SK-N-SH (cell line): ENCODE results near the gene HSD11B1. TPM values are rescaled to one million over a fixed set of nuclear protein-coding genes. Genes with fewer than 3 reads are reported as not detected.

Source experiments
- CTCF ChIA-PET: fragments of 300-600, 350-600 bp; formaldehyde crosslinking; extraction: SDS; loops from one replicate; lab custom pipeline; 2021; lab: Yijun Ruan, JAX
- POLR2A ChIA-PET: fragments of 350-600 bp; sonication (Branson Sonifier 250); formaldehyde crosslinking; extraction: SDS; loops from one replicate; lab custom pipeline; 2020; ENCODE audit warnings: antibody characterized with exemption, inconsistent platforms; lab: Yijun Ruan, JAX
- DNase-seq: peaks from one replicate; pipeline ENCODE4 v3.0.0; 2012
- H2AFZ ChIP-seq: fragments of 200-600 bp; sonication (generic); 2 replicates; pipeline ENCODE4 v1.8.1; 2016; ENCODE audit warnings: antibody characterized with exemption, mild to moderate bottlenecking, low read depth
- H3F3A ChIP-seq: fragments of 200-600 bp; sonication (generic); replicated peaks from 2 replicates; pipeline ENCODE3; 2016; ENCODE audit warnings: antibody characterized with exemption, mild to moderate bottlenecking; ENCODE audit not compliant: insufficient read depth
- H3K27ac ChIP-seq, 2 experiments: fragments of 200-500 bp in 1 of 2; fragments of 200-600 bp in 1 of 2; sonication (Bioruptor generic) in 1 of 2; sonication (generic), shearing (Covaris generic) in 1 of 2; 2 replicates each; pipeline versions ENCODE4 v1.5.1 to v1.6.1; 2014 to 2016; ENCODE audit warnings: low read depth in 2 of 2, inconsistent platforms in 1 of 2, low read length in 1 of 2, mild to moderate bottlenecking in 1 of 2, mixed read lengths in 1 of 2
- H3K27me3 ChIP-seq: fragments of 200-600 bp; sonication (generic), shearing (Covaris generic); 2 replicates; pipeline ENCODE4 v1.6.1; 2016; ENCODE audit warnings: mixed run types; ENCODE audit not compliant: insufficient read depth
- H3K36me3 ChIP-seq, 2 experiments: fragments of 200-500 bp in 1 of 2; fragments of 200-600 bp in 1 of 2; sonication (Bioruptor generic) in 1 of 2; sonication (generic) in 1 of 2; replicated peaks in 1 of 2; 2 replicates each; pipeline versions ENCODE3 to v1.5.1; 2014 to 2016; ENCODE audit warnings: low read length in 1 of 2, mild to moderate bottlenecking in 1 of 2; ENCODE audit not compliant: insufficient read depth in 2 of 2, control insufficient read depth in 1 of 2
- H3K4me1 ChIP-seq, 2 experiments: fragments of 200-500 bp in 1 of 2; fragments of 200-600 bp in 1 of 2; sonication (Bioruptor generic) in 1 of 2; sonication (generic), shearing (Covaris generic) in 1 of 2; 2 replicates each; pipeline versions ENCODE4 v1.5.1 to v1.6.1; 2014 to 2016; ENCODE audit warnings: low read depth in 1 of 2, low read length in 1 of 2, mixed run types in 1 of 2; ENCODE audit not compliant: insufficient read depth in 2 of 2, control insufficient read depth in 1 of 2
- H3K4me2 ChIP-seq: fragments of 200-600 bp; sonication (generic), shearing (Covaris generic); 2 replicates; pipeline ENCODE4 v1.6.1; 2017; ENCODE audit warnings: mixed run types
- H3K4me3 ChIP-seq, 2 experiments: fragments of 200-500 bp in 1 of 2; fragments of 200-600 bp in 1 of 2; sonication (Bioruptor generic) in 1 of 2; sonication (generic), shearing (Covaris generic) in 1 of 2; 2 replicates each; pipeline versions ENCODE4 v1.5.1 to v1.8.1; 2014 to 2016; ENCODE audit warnings: low read depth in 2 of 2, inconsistent platforms in 1 of 2, low read length in 1 of 2, mild to moderate bottlenecking in 1 of 2, mixed read lengths in 1 of 2, moderate library complexity in 1 of 2
- H3K79me2 ChIP-seq: fragments of 200-600 bp; sonication (generic); 2 replicates; pipeline ENCODE4 v1.8.1; 2017; ENCODE audit warnings: mild to moderate bottlenecking; ENCODE audit not compliant: insufficient read depth
- H3K9ac ChIP-seq: fragments of 200-600 bp; sonication (generic); 2 replicates; pipeline ENCODE4 v1.6.1; 2017; ENCODE audit warnings: mixed run types
- H3K9me2 ChIP-seq: fragments of 200-600 bp; sonication (generic); 2 replicates; pipeline ENCODE4 v1.6.1; 2017; ENCODE audit warnings: mixed run types
- H3K9me3 ChIP-seq: fragments of 200-600 bp; sonication (generic); 2 replicates; pipeline ENCODE4 v1.6.1; 2017; ENCODE audit warnings: mixed run types, mild to moderate bottlenecking, moderate library complexity
- H4K20me1 ChIP-seq: fragments of 200-600 bp; sonication (generic); 2 replicates; pipeline ENCODE4 v1.6.1; 2017; ENCODE audit warnings: mild to moderate bottlenecking, mixed run types; ENCODE audit not compliant: insufficient read depth
- EP300 ChIP-seq, 2 experiments: IDR thresholded peaks; 2 replicates each; pipeline versions ENCODE4 v1.4.0 to v1.6.1; 2012; ENCODE audit warnings: borderline replicate concordance in 1 of 2, low read depth in 1 of 2, low read length in 1 of 2
- FOSL2 ChIP-seq: IDR thresholded peaks from 2 replicates; pipeline ENCODE4 v1.4.0; 2012; ENCODE audit warnings: low read depth, mild to moderate bottlenecking, moderate library complexity, borderline replicate concordance
- FOXJ3 ChIP-seq: sonication (generic); formaldehyde crosslinking; IDR thresholded peaks from 2 replicates; pipeline ENCODE4 v1.5.1; 2020; ENCODE audit warnings: mild to moderate bottlenecking, missing genetic modification reagents
- FOXM1 ChIP-seq: IDR thresholded peaks from 2 replicates; pipeline ENCODE4 v1.4.0; 2012; ENCODE audit warnings: low read depth, mild to moderate bottlenecking
- JUND ChIP-seq: IDR thresholded peaks from 2 replicates; pipeline ENCODE4 v1.4.0; 2012
- MAX ChIP-seq: IDR thresholded peaks from 2 replicates; pipeline ENCODE4 v1.4.0; 2012; ENCODE audit warnings: low read depth
- MEF2A ChIP-seq: IDR thresholded peaks from 2 replicates; pipeline ENCODE4 v1.4.0; 2012; ENCODE audit warnings: low read depth, borderline replicate concordance
- MXI1 ChIP-seq: IDR thresholded peaks from 2 replicates; pipeline ENCODE4 v1.6.1; 2012; ENCODE audit warnings: mild to moderate bottlenecking, low read depth, low read length, improper control_type of control experiment
- POLR2AphosphoS5 ChIP-seq: IDR thresholded peaks from 2 replicates; pipeline ENCODE4 v1.6.1; 2012; ENCODE audit warnings: low read depth, low read length
- RAD21 ChIP-seq: IDR thresholded peaks from 2 replicates; pipeline ENCODE4 v1.6.1; 2012; ENCODE audit warnings: mild to moderate bottlenecking, low read length
- RFX5 ChIP-seq: IDR thresholded peaks from 2 replicates; pipeline ENCODE4 v1.6.1; 2012; ENCODE audit warnings: mild to moderate bottlenecking, improper control_type of control experiment, low read length
- RXRA ChIP-seq: IDR thresholded peaks from 2 replicates; pipeline ENCODE4 v1.4.0; 2012; ENCODE audit warnings: low read depth, mild to moderate bottlenecking, borderline replicate concordance
- SMC3 ChIP-seq: IDR thresholded peaks from 2 replicates; pipeline ENCODE4 v1.6.1; 2012; ENCODE audit warnings: low read depth, low read length, improper control_type of control experiment
- TAF1 ChIP-seq: IDR thresholded peaks from 2 replicates; pipeline ENCODE4 v1.6.1; 2012; ENCODE audit warnings: low read depth, mild to moderate bottlenecking, low read length, moderate library complexity, borderline replicate concordance
- TCF12 ChIP-seq: IDR thresholded peaks from 2 replicates; pipeline ENCODE4 v1.4.0; 2012
- YY1 ChIP-seq: IDR thresholded peaks from 2 replicates; pipeline ENCODE4 v1.4.0; 2012; ENCODE audit warnings: low read depth, mild to moderate bottlenecking
- WGBS: methylation state at CpG from one replicate; pipeline ENCODE4 v1.1.6; 2017; ENCODE audit warnings: low lambda C conversion rate; 5-methylcytosine and 5-hydroxymethylcytosine counted together
- polyA plus RNA-seq, 3 experiments: library from polyadenylated mRNA; depleted of rRNA; stranded (reverse); fragments of >200 nt; gene quantifications; 2 replicates each; pipeline ENCODE4 v1.2.3, GENCODE V29; 2012

The HSD11B1 gene
- polyA plus RNA-seq, 1 of the 3 experiments (the other 2 are of a cell fraction) = 0.23 TPM

GRCh38 chr1:209675565-209676154, 29.0 kb upstream of the HSD11B1 start:
- no peak for TF ChIP-seq FOSL2
- 0 out of 2 replicates have a peak, but pooled peaks have one; percentile 34 for TF ChIP-seq MAX
- DNase-seq = peak; percentile 77
- no peaks in the 10 kb centered on the region for H3K9me3 ChIP-seq
- H3K9ac ChIP-seq = peak overlapping the region; percentile 42
- no peaks in the 10 kb centered on the region for H3F3A ChIP-seq
- H4K20me1 ChIP-seq = no peaks in the 10 kb centered on the region
- peak overlapping the region; percentile 83 for H3K4me2 ChIP-seq
- no peaks in the 10 kb centered on the region for H3K36me3 ChIP-seq
- H2AFZ ChIP-seq = peak overlapping the region; percentile 88; the same call in 1 of the 2 replicates
- no peaks in the 10 kb centered on the region for H3K9me2 ChIP-seq
- POLR2A ChIA-PET = no interaction called here
- H3K4me1 ChIP-seq = peaks cover 11 to 13% of the 10 kb centered on the region in 2 experiments; a peak in 3 of 4 replicates
- H3K27ac ChIP-seq = no peak overlapping the region
- H3K79me2 ChIP-seq = no peaks in the 10 kb centered on the region
- 48% methylated on average over 19 of the region's 34 CpGs for WGBS
- peak overlapping the region; percentile 47 to 55 for H3K4me3 ChIP-seq
- H3K27me3 ChIP-seq = no peaks in the 10 kb centered on the region
- CTCF ChIA-PET = interaction anchor here (1.3 to 5.9 kb wide), 9 partner anchors 13 to 147 kb away, joined by 3 to 34 read pairs (median 5); partner anchors contain the start of gene CAMK1G

- no peaks in the 10 kb centered on the region for H3K36me3 ChIP-seq
- H3K9me3 ChIP-seq = no peaks in the 10 kb centered on the region
- CTCF ChIA-PET = no interaction called here
- no peak overlapping the region for H3K9ac ChIP-seq
- H2AFZ ChIP-seq = no peak overlapping the region
- POLR2A ChIA-PET = no interaction called here
- WGBS = 72% methylated on average over 4 of the region's 4 CpGs
- no peaks in the 10 kb centered on the region for H3K9me2 ChIP-seq
- no peaks in the 10 kb centered on the region for H4K20me1 ChIP-seq
- no peak for DNase-seq
- H3K27ac ChIP-seq = no peak overlapping the region
- no peaks in the 10 kb centered on the region for H3K27me3 ChIP-seq
- no peaks in the 10 kb centered on the region for H3F3A ChIP-seq
- H3K4me3 ChIP-seq = no peak overlapping the region
- H3K79me2 ChIP-seq = no peaks in the 10 kb centered on the region
- H3K4me2 ChIP-seq = no peak overlapping the region
- peaks cover under 1 to 13% of the 10 kb centered on the region in 2 experiments; a peak in 2 of 4 replicates for H3K4me1 ChIP-seq
- TF ChIP-seq FOXM1 (no peak), MEF2A (no peak), YY1 (no peak), JUND (no peak), TAF1 (no peak), POLR2AphosphoS5 (no peak), MAX (no peak), RFX5 (no peak), FOSL2 (no peak), EP300 (IDR thresholded peaks at IDR 0.05; ENCODE audit: borderline replicate concordance in 1 of 2, low read depth in 1 of 2, low read length in 1 of 2) (no peak), RXRA (no peak), SMC3 (no peak), FOXJ3 (no peak), TCF12 (no peak), RAD21 (no peak), MXI1 (no peak)
Observed at GRCh38 chr1:209678981-209679539, 25.6 kb upstream of the HSD11B1 start.
